AG10803 (cell line): ENCODE measurements around the gene ECEL1.

Experiments
- DNase-seq: peaks from one replicate; pipeline ENCODE4 v3.0.0; 2010; ENCODE audit warnings: low read depth
- H3K4me3 ChIP-seq: 2 replicates; pipeline ENCODE4 v1.5.1; 2011; ENCODE audit warnings: mild to moderate bottlenecking, low read length, control low read depth
- TF ChIP-seq, protein P1 (sequence below): conservative IDR thresholded peaks from 2 replicates; pipeline ENCODE4 v1.5.1; 2011; ENCODE audit warnings: mild to moderate bottlenecking, low read length, control low read depth, inconsistent platforms

ECEL1 gene

GRCh38 chr2:232485757-232486557 lies 1.7 kb downstream of the ECEL1 start:
- TF ChIP-seq, protein P1, sequence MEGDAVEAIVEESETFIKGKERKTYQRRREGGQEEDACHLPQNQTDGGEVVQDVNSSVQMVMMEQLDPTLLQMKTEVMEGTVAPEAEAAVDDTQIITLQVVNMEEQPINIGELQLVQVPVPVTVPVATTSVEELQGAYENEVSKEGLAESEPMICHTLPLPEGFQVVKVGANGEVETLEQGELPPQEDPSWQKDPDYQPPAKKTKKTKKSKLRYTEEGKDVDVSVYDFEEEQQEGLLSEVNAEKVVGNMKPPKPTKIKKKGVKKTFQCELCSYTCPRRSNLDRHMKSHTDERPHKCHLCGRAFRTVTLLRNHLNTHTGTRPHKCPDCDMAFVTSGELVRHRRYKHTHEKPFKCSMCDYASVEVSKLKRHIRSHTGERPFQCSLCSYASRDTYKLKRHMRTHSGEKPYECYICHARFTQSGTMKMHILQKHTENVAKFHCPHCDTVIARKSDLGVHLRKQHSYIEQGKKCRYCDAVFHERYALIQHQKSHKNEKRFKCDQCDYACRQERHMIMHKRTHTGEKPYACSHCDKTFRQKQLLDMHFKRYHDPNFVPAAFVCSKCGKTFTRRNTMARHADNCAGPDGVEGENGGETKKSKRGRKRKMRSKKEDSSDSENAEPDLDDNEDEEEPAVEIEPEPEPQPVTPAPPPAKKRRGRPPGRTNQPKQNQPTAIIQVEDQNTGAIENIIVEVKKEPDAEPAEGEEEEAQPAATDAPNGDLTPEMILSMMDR, result no peak
- no peak for DNase-seq
- H3K4me3 ChIP-seq, result no peak overlapping the region

DNA sequence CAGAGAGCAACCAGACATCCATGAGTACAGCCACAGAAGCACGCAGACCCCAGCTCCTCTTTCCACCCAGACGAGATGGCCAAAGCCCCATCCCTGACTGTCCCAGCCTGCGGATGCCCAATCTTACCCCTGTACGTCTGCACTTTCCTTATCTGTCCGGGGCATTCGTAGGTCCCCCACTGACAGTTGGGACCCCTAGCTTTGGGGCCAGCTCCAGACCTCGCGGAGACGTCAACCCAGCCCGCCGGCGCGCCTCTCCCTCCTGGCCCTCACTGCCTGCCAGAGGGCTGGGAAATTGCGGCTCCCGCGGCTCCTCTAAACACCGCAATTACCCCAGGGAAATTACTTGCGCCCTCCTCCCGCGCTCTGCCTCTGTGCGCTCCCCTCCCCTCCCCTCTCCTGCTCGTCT lies 2.3 kb downstream of the ECEL1 start:
- no peak overlapping the region for H3K4me3 ChIP-seq
- TF ChIP-seq, protein P1, result no peak

DNA sequence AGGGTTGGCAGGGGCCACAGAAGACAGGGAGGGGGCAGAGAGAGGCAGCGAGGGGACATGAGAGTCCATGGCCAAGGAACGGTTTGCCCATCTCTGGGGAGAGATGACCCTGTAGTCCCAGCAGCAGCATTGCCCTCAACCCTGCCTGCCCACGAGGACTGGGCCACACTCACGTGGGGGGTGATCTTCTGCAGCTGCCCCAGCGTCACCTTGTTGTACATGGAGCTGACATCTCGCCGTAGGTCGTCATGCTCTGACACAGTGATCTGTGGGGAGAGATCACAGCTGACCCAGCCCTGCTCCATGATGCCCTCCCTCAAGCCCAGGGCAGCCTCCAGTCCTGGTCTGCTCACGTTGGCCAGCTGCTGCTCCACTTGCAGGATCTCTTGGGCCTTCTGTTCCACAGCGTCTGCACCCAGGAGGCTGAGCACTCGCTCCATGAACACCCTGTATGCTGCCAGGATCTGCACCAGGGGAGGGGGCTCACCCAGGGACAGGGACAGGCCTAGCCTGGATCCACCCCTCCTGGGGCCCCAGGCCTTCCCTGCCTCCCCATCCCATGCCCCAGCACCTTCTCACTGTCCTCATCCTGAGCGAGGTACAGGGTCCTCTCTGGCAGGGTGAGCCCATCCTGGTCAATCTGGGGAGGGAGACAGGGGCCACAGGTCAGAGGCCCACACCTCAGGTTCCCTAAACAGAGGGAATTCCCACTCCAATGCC lies 2.8 kb downstream of the ECEL1 start:
- TF ChIP-seq, protein P1, result no peak
- no peak overlapping the region for H3K4me3 ChIP-seq
- no peak for DNase-seq

More for the DNA sequence above, 2.3 kb downstream of the ECEL1 start:
- no peak for DNase-seq

- TF ChIP-seq, protein P1, result no peak
- no peak overlapping the region for H3K4me3 ChIP-seq
- no peak for DNase-seq
Observed at GRCh38 chr2:232483923-232484627, 3.6 kb downstream of the ECEL1 start.

- TF ChIP-seq, protein P1, result no peak
- DNase-seq, result no peak
- H3K4me3 ChIP-seq, result no peak overlapping the region
Observed at GRCh38 chr2:232483311-232483922, 4.2 kb downstream of the ECEL1 start.

DNA sequence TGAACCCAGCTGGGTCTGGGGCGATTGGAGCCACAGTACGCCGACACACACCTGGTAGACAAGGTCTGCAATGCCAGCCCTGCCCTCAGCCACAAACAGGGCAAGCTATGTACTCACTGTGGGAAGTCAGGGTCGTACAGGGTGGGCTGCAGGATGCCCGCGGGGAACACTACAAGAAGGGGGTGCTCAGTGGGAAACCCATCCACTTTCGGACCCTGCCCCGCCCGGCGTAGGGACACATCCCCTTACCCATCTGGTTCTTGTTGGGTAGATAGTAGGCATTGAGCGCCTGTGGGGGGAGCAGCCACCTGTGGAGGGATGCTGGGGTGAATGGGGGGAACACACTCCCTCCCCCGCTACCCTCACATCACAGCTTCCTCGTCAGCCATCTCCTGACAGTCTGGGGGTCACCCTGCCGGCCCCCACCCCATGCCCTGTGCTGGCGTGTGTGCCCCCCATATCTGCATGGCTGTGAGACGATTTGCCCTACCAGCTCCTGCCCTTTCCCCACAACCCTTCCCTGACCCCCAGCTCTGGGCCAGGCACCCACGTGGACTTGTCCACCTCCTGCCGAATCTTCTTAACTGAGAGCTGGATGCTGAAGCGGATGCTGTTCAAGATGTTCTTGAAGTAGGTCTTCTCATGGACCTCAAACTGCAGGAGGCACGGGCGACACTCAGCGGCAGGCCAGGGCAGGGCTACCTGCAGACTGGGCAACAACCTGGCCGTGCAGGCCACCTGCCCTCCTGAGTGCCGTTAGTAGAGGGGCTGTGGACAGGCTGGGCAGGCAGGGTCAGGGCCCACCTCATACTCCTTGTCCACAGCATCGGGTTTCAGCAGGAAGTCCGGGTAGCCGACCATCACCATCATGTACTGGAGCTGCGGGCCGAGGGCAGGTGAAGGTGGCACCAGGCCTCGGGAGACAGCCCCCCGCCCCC lies 5.1 kb downstream of the ECEL1 start:
- H3K4me3 ChIP-seq, result no peak overlapping the region
- TF ChIP-seq, protein P1, result no peak
- DNase-seq, result no peak
